ENCODE results near the gene GMIP. TPM values are rescaled to one million over a fixed set of nuclear protein-coding genes. Genes with fewer than 3 reads are reported as not detected.
A peak's percentile ranks its signal among the peaks of the same experiment; 100 is the strongest.

The GMIP gene
- total RNA-seq, 2 experiments from 2014 or later: 89.6 to 97.0 TPM

DNA sequence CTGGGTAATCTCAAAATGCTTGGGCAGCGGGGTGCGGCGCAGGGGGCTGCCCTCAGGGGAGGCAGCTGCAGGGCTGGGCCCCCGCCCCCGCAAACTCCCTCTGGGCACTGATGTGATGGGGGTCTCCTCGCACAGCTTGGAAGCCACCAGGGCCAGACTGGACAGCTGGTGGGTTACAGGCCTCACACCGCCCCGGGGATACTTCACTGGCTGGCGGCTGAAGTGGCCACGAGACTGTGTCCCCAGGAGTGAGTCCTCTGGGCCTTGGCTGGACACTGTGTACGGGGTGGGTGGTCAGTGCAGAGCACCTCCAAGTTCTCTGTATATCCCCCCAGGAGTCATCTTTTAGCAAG is 13.4 kb downstream of the GMIP start:
- peaks cover 29% of the 10 kb centered on the region for H3K4me1 Mint-ChIP-seq (ENCODE audit: low read depth)
- no peaks in the 10 kb centered on the region for H3K27me3 Mint-ChIP-seq
- ATAC-seq (ENCODE audit: poor library complexity) (no peak), DNase-seq (peak in 1 of 14 experiments; percentile 28)
- Histone ChIP-seq H3K27ac (ENCODE audit: low read depth in 1 of 2, low read length in 2 of 2) (no peak overlapping the region), H3K4me3 (ENCODE audit: low read length) (no peak overlapping the region), H3K9me3 (ENCODE audit: control insufficient read depth in 1 of 2, insufficient read depth in 1 of 2, low read length in 2 of 2) (no peaks in the 10 kb centered on the region), H3K4me1 (ENCODE audit: insufficient read depth, low read length) (peaks cover 31% of the 10 kb centered on the region), H3K36me3 (ENCODE audit: insufficient read depth, low read length) (peaks cover 49% of the 10 kb centered on the region), H3K27me3 (ENCODE audit: control insufficient read depth in 1 of 2, insufficient read depth in 2 of 2, low read length in 2 of 2) (no peaks in the 10 kb centered on the region)
- H3K36me3 Mint-ChIP-seq (ENCODE audit: low read depth): peaks cover 64% of the 10 kb centered on the region
- peak overlapping the region; percentile 87 for H3K27ac Mint-ChIP-seq
- no peaks in the 10 kb centered on the region for H3K9me3 Mint-ChIP-seq
- TF ChIP-seq, protein P1, sequence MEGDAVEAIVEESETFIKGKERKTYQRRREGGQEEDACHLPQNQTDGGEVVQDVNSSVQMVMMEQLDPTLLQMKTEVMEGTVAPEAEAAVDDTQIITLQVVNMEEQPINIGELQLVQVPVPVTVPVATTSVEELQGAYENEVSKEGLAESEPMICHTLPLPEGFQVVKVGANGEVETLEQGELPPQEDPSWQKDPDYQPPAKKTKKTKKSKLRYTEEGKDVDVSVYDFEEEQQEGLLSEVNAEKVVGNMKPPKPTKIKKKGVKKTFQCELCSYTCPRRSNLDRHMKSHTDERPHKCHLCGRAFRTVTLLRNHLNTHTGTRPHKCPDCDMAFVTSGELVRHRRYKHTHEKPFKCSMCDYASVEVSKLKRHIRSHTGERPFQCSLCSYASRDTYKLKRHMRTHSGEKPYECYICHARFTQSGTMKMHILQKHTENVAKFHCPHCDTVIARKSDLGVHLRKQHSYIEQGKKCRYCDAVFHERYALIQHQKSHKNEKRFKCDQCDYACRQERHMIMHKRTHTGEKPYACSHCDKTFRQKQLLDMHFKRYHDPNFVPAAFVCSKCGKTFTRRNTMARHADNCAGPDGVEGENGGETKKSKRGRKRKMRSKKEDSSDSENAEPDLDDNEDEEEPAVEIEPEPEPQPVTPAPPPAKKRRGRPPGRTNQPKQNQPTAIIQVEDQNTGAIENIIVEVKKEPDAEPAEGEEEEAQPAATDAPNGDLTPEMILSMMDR (IDR thresholded peaks at IDR 0.05): no peak
- ChIA-PET POLR2A (no interaction called here), CTCF (interaction anchor here (2.5 kb wide), 1 partner anchor 98 kb away, joined by 10 read pairs; no protein-coding TSS in a partner anchor)
- intact Hi-C loops (cut with DNase I, micrococcal nuclease): no loop called here
- H3K4me3 Mint-ChIP-seq: peak overlapping the region; percentile 38

DNA sequence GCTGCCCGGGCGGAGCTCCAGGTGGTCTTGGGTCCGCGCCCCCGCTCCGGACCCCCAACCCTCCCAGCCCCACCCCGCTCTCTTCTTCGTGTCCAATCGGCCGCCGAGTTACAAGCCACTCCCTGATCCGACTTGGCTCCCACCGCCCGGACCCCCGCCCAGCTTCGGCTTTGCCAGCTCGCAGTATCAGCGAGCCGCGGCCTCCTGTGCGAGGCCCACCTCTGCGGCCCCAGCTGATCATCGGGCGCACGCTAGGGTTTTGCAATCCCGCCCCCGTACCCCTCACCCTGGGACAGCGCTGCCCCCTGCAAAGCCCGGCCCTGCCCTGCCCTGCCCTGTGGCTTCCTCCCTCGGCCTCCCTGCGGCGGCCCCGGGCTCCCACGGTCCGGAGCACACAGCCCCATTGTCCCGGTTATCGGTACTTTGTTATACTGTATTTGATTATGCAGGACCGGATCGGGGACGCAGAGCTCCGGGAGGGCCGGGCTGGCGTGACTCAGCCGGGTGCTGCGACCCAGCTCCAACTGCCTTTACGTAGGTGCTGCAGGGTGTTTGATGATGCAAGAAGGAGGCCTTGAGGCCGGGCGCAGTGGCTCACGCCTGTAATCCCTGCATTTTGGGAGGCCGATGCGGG is 14.8 kb downstream of the GMIP start:
- ChIA-PET POLR2A (interaction anchor here (0.6 to 2.5 kb wide), 16 partner anchors 12 to 423 kb away, joined by 3 to 17 read pairs (median 6); partner anchors contain the start of genes ATP13A1, GMIP, ZNF101 and ZNF14), CTCF (interaction anchor here (0.8 to 2.5 kb wide), 7 partner anchors 8 to 99 kb away, joined by 3 to 10 read pairs (median 3); partner anchors contain the start of gene GMIP)
- TF ChIP-seq, protein P1 (IDR thresholded peaks at IDR 0.05): no peak
- Histone ChIP-seq H3K9me3 (ENCODE audit: control insufficient read depth in 1 of 2, insufficient read depth in 1 of 2, low read length in 2 of 2) (no peaks in the 10 kb centered on the region), H3K27me3 (ENCODE audit: control insufficient read depth in 1 of 2, insufficient read depth in 2 of 2, low read length in 2 of 2) (no peaks in the 10 kb centered on the region), H3K36me3 (ENCODE audit: insufficient read depth, low read length) (peaks cover 47% of the 10 kb centered on the region), H3K27ac (ENCODE audit: low read depth in 1 of 2, low read length in 2 of 2) (peak overlapping the region; percentile 32 to 84), H3K4me3 (ENCODE audit: low read length) (peak overlapping the region; percentile 61), H3K4me1 (ENCODE audit: insufficient read depth, low read length) (peaks cover 36% of the 10 kb centered on the region)
- Mint-ChIP-seq H3K27ac (peak overlapping the region; percentile 87), H3K36me3 (ENCODE audit: low read depth) (peaks cover 60% of the 10 kb centered on the region), H3K4me3 (peak overlapping the region; percentile 89), H3K27me3 (no peaks in the 10 kb centered on the region), H3K9me3 (no peaks in the 10 kb centered on the region), H3K4me1 (ENCODE audit: low read depth) (peaks cover 31% of the 10 kb centered on the region)
- intact Hi-C loops (cut with DNase I, micrococcal nuclease): loop anchor here (1.0 to 5.0 kb wide), 6 partner anchors 10 to 329 kb away; partner anchors contain the start of genes GMIP (in 2 of the 2), ATP13A1 (in 1 of the 2) and PBX4 (in 1 of the 2)
- ATAC-seq (ENCODE audit: poor library complexity): peak; percentile 18
- DNase-seq: peak in 11 of 14 experiments; percentile 22 to 72 (median 44)

DNA sequence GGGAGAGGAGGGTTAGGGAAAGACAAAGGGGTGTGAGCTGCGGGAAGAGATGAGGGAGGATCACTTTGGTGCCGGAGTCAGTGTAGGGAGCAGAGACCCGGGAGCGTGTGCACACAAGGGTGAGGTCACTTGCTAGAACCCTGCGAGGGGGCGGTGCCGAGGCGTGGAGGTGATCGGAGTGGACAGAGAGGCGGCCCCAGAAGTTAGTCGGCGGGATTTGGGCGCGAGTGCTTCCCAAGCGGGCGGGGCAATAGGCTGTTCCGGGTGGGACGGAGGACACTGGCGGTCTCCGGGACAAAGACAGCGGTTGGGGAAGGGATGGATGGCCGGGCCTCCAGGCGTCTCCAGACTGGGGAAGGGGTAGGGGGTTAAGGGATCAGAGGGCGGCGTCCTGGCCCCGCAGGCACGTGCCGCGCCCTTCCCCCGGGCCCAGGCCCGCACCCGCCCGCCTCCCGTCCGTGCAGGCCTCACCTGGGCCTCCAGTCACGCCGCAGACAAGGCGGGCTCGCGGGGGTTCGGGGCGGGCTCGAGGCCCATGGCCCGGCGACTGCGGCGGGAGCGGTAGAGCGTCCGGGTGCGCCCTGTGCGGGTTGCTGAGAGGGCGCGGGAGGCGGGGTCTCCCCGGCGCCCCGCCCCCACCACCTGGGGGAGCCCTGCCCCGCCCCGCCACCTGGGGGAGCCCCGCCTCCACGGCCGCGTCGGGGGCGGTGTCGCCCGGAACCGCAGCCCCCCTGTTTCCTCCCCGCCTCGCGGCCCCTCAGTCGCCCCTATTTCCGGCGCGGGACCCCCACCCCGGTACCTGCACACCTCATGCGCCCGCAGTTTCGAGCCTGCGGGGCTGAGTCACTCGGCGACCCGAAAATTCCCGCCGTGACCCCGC is 15.6 kb downstream of the GMIP start, which contains the start of gene LPAR2:
LPAR2 (minus strand) TSS at position 600 of the 880 bp plus-strand sequence. CDS start 945 bp downstream, outside the sequence.
- Mint-ChIP-seq H3K36me3 (ENCODE audit: low read depth) (peaks cover 56% of the 10 kb centered on the region), H3K4me3 (peak within 1 kb of the TSS; percentile 99), H3K27me3 (no peaks in the 10 kb centered on the region), H3K9me3 (no peaks in the 10 kb centered on the region), H3K4me1 (ENCODE audit: low read depth) (peaks cover 28% of the 10 kb centered on the region), H3K27ac (peak within 1 kb of the TSS; percentile 91)
- intact Hi-C loops (cut with DNase I, micrococcal nuclease): loop anchor here (1.0 to 5.0 kb wide), 6 partner anchors 10 to 329 kb away; partner anchors contain the start of genes GMIP (in 2 of the 2), ATP13A1 (in 1 of the 2) and PBX4 (in 1 of the 2)
- DNase-seq (peak; percentile 65 to 91 (median 80)), ATAC-seq (ENCODE audit: poor library complexity) (peak; percentile 83)
- Histone ChIP-seq H3K9me3 (ENCODE audit: control insufficient read depth in 1 of 2, insufficient read depth in 1 of 2, low read length in 2 of 2) (no peaks in the 10 kb centered on the region), H3K4me3 (ENCODE audit: low read length) (peak within 1 kb of the TSS; percentile 84), H3K4me1 (ENCODE audit: insufficient read depth, low read length) (peaks cover 37% of the 10 kb centered on the region), H3K36me3 (ENCODE audit: insufficient read depth, low read length) (peaks cover 43% of the 10 kb centered on the region), H3K27ac (ENCODE audit: low read depth in 1 of 2, low read length in 2 of 2) (peak within 1 kb of the TSS; percentile 52 to 84), H3K27me3 (ENCODE audit: control insufficient read depth in 1 of 2, insufficient read depth in 2 of 2, low read length in 2 of 2) (no peaks in the 10 kb centered on the region)
- TF ChIP-seq, protein P1 (IDR thresholded peaks at IDR 0.05): no peak
- CTCF ChIA-PET: interaction anchor here (0.8 to 2.5 kb wide), 7 partner anchors 16 to 98 kb away, joined by 3 to 10 read pairs (median 4); partner anchors contain the start of gene GMIP
- POLR2A ChIA-PET: interaction anchor here (0.6 to 2.5 kb wide), 28 partner anchors 9 to 424 kb away, joined by 3 to 17 read pairs (median 4); partner anchors contain the start of genes ATP13A1, GMIP, PBX4 and TSSK6
